Stromal cell of bone marrow (primary cell): ENCODE data around the gene OLFM1.

Source experiments
- DNase-seq: peaks from one replicate; pipeline ENCODE4 v3.0.0-alpha.2; 2012; ENCODE audit warnings: low read depth

Gene OLFM1

GRCh38 chr9:135076876-135077430, 10.5 kb upstream of the OLFM1 start:
- no peak for DNase-seq

GRCh38 chr9:135077497-135078200, 9.8 kb upstream of the OLFM1 start:
- no peak for DNase-seq

GRCh38 chr9:135078361-135078821, 9.1 kb upstream of the OLFM1 start:
- no peak for DNase-seq

- no peak for DNase-seq
These were observed 8.4 kb upstream of the OLFM1 start for GRCh38 chr9:135079018-135079417.

GRCh38 chr9:135079676-135080075, 7.8 kb upstream of the OLFM1 start:
- DNase-seq = no peak

- no peak for DNase-seq
These were observed 6.9 kb upstream of the OLFM1 start for GRCh38 chr9:135080286-135081263.

- DNase-seq = no peak
These were observed 6.2 kb upstream of the OLFM1 start for GRCh38 chr9:135081264-135081660.

- no peak for DNase-seq
These were observed 5.7 kb upstream of the OLFM1 start for GRCh38 chr9:135081731-135082130.

- DNase-seq = no peak
These were observed 4.9 kb upstream of the OLFM1 start for GRCh38 chr9:135082536-135082935.

- no peak for DNase-seq
These were observed 4.1 kb upstream of the OLFM1 start for GRCh38 chr9:135083241-135083810.

GRCh38 chr9:135083831-135084230, 3.6 kb upstream of the OLFM1 start:
- DNase-seq = no peak

- no peak for DNase-seq
These were observed 3.2 kb upstream of the OLFM1 start for GRCh38 chr9:135084262-135084661.

GRCh38 chr9:135084881-135085760, 2.3 kb upstream of the OLFM1 start:
- no peak for DNase-seq

- peak; percentile 30 for DNase-seq
These were observed 1.5 kb upstream of the OLFM1 start for GRCh38 chr9:135085830-135086546.

- DNase-seq = no peak
These were observed 625 bp upstream of the OLFM1 start for GRCh38 chr9:135086597-135087488.

GRCh38 chr9:135087899-135088347, 455 bp downstream of the OLFM1 start:
- no peak for DNase-seq

GRCh38 chr9:135088348-135088978, 995 bp downstream of the OLFM1 start:
- DNase-seq = no peak

- DNase-seq = no peak
These were observed 1.7 kb downstream of the OLFM1 start for GRCh38 chr9:135088979-135089847.
